CD14-positive monocyte (primary cell): ENCODE measurements around the gene JAK1. TPM values are rescaled to one million over a fixed set of nuclear protein-coding genes. Genes with fewer than 3 reads are reported as not detected.
"Not testable (repeated sequence)": the region's sequence is repeated elsewhere in the genome, so short reads cannot be mapped to it uniquely, and the experiment has no call there.

Experiments
- DNase-seq, 3 donors: peaks; one replicate each; pipeline ENCODE4 v3.0.0-alpha.2; 2011 to 2022
- H2AFZ ChIP-seq: 2 replicates; pipeline ENCODE4 v1.6.0; 2012; ENCODE audit warnings: mild to moderate bottlenecking, low read depth, low read length, inconsistent platforms; ENCODE audit not compliant: insufficient read depth, poor library complexity, severe bottlenecking
- H3K27ac ChIP-seq, 2 donors: 1 replicate in 1 of 2; 2 replicates in 1 of 2; pipeline ENCODE4 v1.5.1; 2012 to 2013; ENCODE audit warnings: low read length in 2 of 2, control low read depth in 1 of 2, inconsistent platforms in 1 of 2, low read depth in 1 of 2, mild to moderate bottlenecking in 1 of 2
- H3K27me3 ChIP-seq, 2 donors: one replicate each; pipeline versions ENCODE4 v1.6.0 to v1.6.1; 2011 to 2013; ENCODE audit warnings: low read length in 2 of 2; ENCODE audit not compliant: control insufficient read depth in 2 of 2, insufficient read depth in 2 of 2
- H3K36me3 ChIP-seq, 2 donors: replicated peaks in 1 of 2; 1 replicate in 1 of 2; 2 replicates in 1 of 2; pipeline versions ENCODE4 v1.5.1 to v1.6.1; 2012 to 2013; ENCODE audit warnings: low read length in 2 of 2, control low read depth in 1 of 2, inconsistent platforms in 1 of 2, mild to moderate bottlenecking in 1 of 2; ENCODE audit not compliant: insufficient read depth in 2 of 2, control insufficient read depth in 1 of 2
- H3K4me1 ChIP-seq, 2 donors: 1 replicate in 1 of 2; 2 replicates in 1 of 2; pipeline versions ENCODE4 v1.5.1 to v1.6.1; 2012 to 2013; ENCODE audit warnings: low read length in 2 of 2, control low read depth in 1 of 2, inconsistent platforms in 1 of 2, mild to moderate bottlenecking in 1 of 2, moderate library complexity in 1 of 2; ENCODE audit not compliant: insufficient read depth in 2 of 2, control insufficient read depth in 1 of 2
- H3K4me2 ChIP-seq: replicated peaks from 2 replicates; pipeline ENCODE3; 2012; ENCODE audit warnings: low read length, moderate library complexity, mild to moderate bottlenecking; ENCODE audit not compliant: poor library complexity, severe bottlenecking; ENCODE audit errors: extremely low read depth
- H3K4me3 ChIP-seq, 3 experiments: fragments of 200-600 bp in 1 of 3; sonication (generic) in 1 of 3; replicated peaks in 1 of 3; 1 replicate in 2 of 3; 2 replicates in 1 of 3; pipeline ENCODE4 v1.5.1; 2011 to 2013; ENCODE audit warnings: low read length in 3 of 3, mild to moderate bottlenecking in 3 of 3, control low read depth in 2 of 3, low read depth in 2 of 3, inconsistent platforms in 1 of 3, moderate library complexity in 1 of 3
- H3K79me2 ChIP-seq: 2 replicates; pipeline ENCODE4 v1.6.0; 2012; ENCODE audit warnings: mild to moderate bottlenecking, control low read depth, inconsistent platforms, low read length, moderate library complexity; ENCODE audit not compliant: insufficient read depth
- H3K9ac ChIP-seq: 2 replicates; pipeline ENCODE4 v1.6.0; 2017; ENCODE audit warnings: low read length, mild to moderate bottlenecking; ENCODE audit not compliant: insufficient read depth, poor library complexity, severe bottlenecking
- H3K9me3 ChIP-seq, 2 donors: replicated peaks in 1 of 2; 1 replicate in 1 of 2; 2 replicates in 1 of 2; pipeline versions ENCODE4 v1.5.1 to v1.6.1; 2012 to 2013; ENCODE audit warnings: low read length in 2 of 2, control low read depth in 1 of 2; ENCODE audit not compliant: control insufficient read depth in 1 of 2, insufficient read depth in 1 of 2
- H4K20me1 ChIP-seq: 2 replicates; pipeline ENCODE4 v1.6.0; 2012; ENCODE audit warnings: mild to moderate bottlenecking, low read length, control low read depth, moderate library complexity; ENCODE audit not compliant: insufficient read depth
- H3K27ac Mint-ChIP-seq, 7 donors: one replicate each; pipeline ENCODE4 v1.8.0; 2020; ENCODE audit warnings: mild to moderate bottlenecking in 7 of 7, mixed read lengths in 7 of 7, moderate library complexity in 6 of 7, inconsistent platforms in 2 of 7
- H3K27me3 Mint-ChIP-seq, 3 donors: one replicate each; pipeline ENCODE4 v1.8.0; 2021 to 2022; ENCODE audit warnings: low read depth in 3 of 3, mild to moderate bottlenecking in 3 of 3, mixed read lengths in 3 of 3, moderate library complexity in 3 of 3, inconsistent platforms in 1 of 3
- H3K36me3 Mint-ChIP-seq, 2 donors: one replicate each; pipeline ENCODE4 v1.8.0; 2020; ENCODE audit warnings: mixed read lengths in 2 of 2, inconsistent platforms in 1 of 2, mild to moderate bottlenecking in 1 of 2
- H3K4me1 Mint-ChIP-seq: one replicate; pipeline ENCODE4 v1.8.0; 2020; ENCODE audit warnings: mild to moderate bottlenecking, mixed read lengths
- H3K4me3 Mint-ChIP-seq, 2 donors: one replicate each; pipeline ENCODE4 v1.8.0; 2020; ENCODE audit warnings: mild to moderate bottlenecking in 2 of 2, mixed read lengths in 2 of 2, moderate library complexity in 1 of 2
- H3K9me3 Mint-ChIP-seq, 7 donors: one replicate each; pipeline ENCODE4 v1.8.0; 2020 to 2022; ENCODE audit warnings: mixed read lengths in 7 of 7, mild to moderate bottlenecking in 6 of 7, moderate library complexity in 6 of 7, inconsistent platforms in 2 of 7
- WGBS: methylation state at CpG from one replicate; pipeline ENCODE4 v1.1.5; 2013; ENCODE audit warnings: missing lambda C conversion rate; ENCODE audit not compliant: insufficient coverage; 5-methylcytosine and 5-hydroxymethylcytosine counted together
- intact Hi-C, 2 donors: fragments of 100-400 bp; cut with micrococcal nuclease; formaldehyde crosslinking; loops; one replicate each; pipeline versions ENCODE4 v1.15.0 to v1.15.1; 2023
- polyA plus RNA-seq, 3 donors: library from polyadenylated mRNA; depleted of rRNA in 1 of 3; unstranded in 2 of 3; stranded (reverse) in 1 of 3; fragments of 300-500 nt in 2 of 3; fragments of >200 nt in 1 of 3; fragmentation: Illumina TruSeq in 2 of 3; gene quantifications; 1 replicate in 2 of 3; 2 replicates in 1 of 3; pipeline ENCODE4 v1.2.3, GENCODE V29; 2012 to 2021
- TF ChIP-seq, protein P1 (sequence below): fragments of 200-600 bp; IDR thresholded peaks from one replicate; pipeline ENCODE4 v1.8.0; 2022; ENCODE audit warnings: antibody characterized with exemption, mild to moderate bottlenecking

JAK1 gene
- polyA plus RNA-seq, 3 donors = 43.1 to 76.2 (median 72.6) TPM

DNA sequence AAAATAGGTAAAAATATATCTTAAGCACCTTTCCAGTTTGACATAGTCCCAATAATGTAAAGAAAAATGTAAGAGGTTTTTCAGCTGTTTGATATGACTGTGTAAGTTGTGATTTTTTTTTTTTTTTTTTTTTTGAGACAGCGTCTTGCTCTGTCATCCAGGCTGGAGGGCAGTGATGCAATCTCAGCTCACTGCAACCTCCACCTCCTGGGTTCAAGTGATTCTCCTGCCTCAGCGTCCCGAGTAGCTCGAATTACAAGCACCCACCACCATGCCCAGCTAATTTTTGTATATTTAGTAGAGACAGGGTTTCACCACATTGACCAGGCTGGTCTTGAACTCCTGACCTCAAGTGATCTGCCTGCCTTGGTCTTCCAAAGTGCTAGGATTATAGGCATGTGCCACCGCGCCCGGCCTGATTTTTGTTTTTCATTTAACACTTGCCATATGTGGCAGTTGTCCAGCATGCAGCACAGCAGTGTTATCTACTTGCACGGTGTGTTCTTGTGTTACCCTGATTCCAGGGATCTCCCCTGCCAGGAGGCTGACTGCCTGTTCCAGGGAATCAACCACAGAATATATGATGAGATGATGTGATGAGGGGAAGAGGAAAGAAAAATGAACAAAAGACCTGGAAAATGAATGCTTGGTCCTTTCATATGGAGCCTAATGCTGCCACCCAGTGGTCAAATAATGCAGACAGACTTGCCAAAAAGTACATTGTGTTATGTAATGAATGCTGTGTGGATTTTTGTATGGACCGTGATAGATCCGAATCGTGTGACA, 142.5 kb downstream of the JAK1 start:
- TF ChIP-seq, protein P1, sequence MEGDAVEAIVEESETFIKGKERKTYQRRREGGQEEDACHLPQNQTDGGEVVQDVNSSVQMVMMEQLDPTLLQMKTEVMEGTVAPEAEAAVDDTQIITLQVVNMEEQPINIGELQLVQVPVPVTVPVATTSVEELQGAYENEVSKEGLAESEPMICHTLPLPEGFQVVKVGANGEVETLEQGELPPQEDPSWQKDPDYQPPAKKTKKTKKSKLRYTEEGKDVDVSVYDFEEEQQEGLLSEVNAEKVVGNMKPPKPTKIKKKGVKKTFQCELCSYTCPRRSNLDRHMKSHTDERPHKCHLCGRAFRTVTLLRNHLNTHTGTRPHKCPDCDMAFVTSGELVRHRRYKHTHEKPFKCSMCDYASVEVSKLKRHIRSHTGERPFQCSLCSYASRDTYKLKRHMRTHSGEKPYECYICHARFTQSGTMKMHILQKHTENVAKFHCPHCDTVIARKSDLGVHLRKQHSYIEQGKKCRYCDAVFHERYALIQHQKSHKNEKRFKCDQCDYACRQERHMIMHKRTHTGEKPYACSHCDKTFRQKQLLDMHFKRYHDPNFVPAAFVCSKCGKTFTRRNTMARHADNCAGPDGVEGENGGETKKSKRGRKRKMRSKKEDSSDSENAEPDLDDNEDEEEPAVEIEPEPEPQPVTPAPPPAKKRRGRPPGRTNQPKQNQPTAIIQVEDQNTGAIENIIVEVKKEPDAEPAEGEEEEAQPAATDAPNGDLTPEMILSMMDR = peak; percentile 82
- Histone ChIP-seq H3K79me2 (no peaks in the 10 kb centered on the region), H3K27ac (no peak overlapping the region), H3K36me3 (no peaks in the 10 kb centered on the region), H3K9me3 (no peaks in the 10 kb centered on the region), H3K27me3 (no peaks in the 10 kb centered on the region), H3K4me2 (peak overlapping the region; percentile 56), H3K9ac (no peak overlapping the region), H3K4me3 (no peak overlapping the region), H2AFZ (no peak overlapping the region), H3K4me1 (peaks cover 3% of the 10 kb centered on the region in 2 donors), H4K20me1 (no peaks in the 10 kb centered on the region)
- intact Hi-C loops = loop anchor here (2.0 to 5.0 kb wide), 2 partner anchors 552 to 555 kb away; no protein-coding TSS in a partner anchor
- Mint-ChIP-seq H3K36me3 (no peaks in the 10 kb centered on the region), H3K4me1 (peaks cover 4% of the 10 kb centered on the region), H3K27ac (no peak overlapping the region), H3K4me3 (peak overlapping the region in 1 of 2 donors; percentile 69), H3K27me3 (no peaks in the 10 kb centered on the region), H3K9me3 (no peaks in the 10 kb centered on the region)
- WGBS = 94% methylated on average over 3 of the region's 11 CpGs
- peak; percentile 29 to 63 (median 63) for DNase-seq

DNA sequence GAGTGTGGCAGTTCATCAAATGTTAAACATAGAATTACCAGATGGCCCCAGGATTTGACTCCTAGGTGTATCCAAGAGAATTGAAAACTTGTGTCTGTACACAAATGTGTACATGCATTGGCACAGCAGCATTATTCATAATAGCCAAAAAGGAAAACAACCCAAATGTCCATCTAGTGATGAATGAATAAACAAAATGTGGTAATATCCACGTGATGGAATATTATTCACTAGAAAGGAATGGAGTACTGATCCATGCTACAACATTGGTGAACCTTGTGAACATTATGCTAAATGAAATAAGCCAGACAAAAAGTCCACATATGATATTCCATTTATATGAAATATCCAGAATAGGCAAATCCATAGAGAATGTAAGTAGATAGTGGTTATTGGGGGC, 143.7 kb downstream of the JAK1 start:
- Histone ChIP-seq H4K20me1 (no peaks in the 10 kb centered on the region), H3K27ac (no peak overlapping the region), H3K4me2 (no peak overlapping the region), H3K4me1 (no peaks in the 10 kb centered on the region), H3K9me3 (no peaks in the 10 kb centered on the region), H3K36me3 (no peaks in the 10 kb centered on the region), H3K9ac (no peak overlapping the region), H3K27me3 (no peaks in the 10 kb centered on the region), H2AFZ (no peak overlapping the region), H3K79me2 (no peaks in the 10 kb centered on the region), H3K4me3 (no peak overlapping the region)
- H3K36me3 Mint-ChIP-seq = peaks cover 0 to under 1% of the 10 kb centered on the region in 2 donors
- H3K27me3 Mint-ChIP-seq = no peaks in the 10 kb centered on the region
- H3K4me3 Mint-ChIP-seq = no peak overlapping the region
- WGBS = no CpG with 5 or more reads among the region's 1 CpG
- TF ChIP-seq, protein P1 = no peak
- no peak overlapping the region for H3K27ac Mint-ChIP-seq
- peaks cover 2% of the 10 kb centered on the region for H3K4me1 Mint-ChIP-seq
- DNase-seq = no peak
- intact Hi-C loops = loop anchor here (2.0 to 5.0 kb wide), 2 partner anchors 550 to 554 kb away; no protein-coding TSS in a partner anchor
- no peaks in the 10 kb centered on the region for H3K9me3 Mint-ChIP-seq

DNA sequence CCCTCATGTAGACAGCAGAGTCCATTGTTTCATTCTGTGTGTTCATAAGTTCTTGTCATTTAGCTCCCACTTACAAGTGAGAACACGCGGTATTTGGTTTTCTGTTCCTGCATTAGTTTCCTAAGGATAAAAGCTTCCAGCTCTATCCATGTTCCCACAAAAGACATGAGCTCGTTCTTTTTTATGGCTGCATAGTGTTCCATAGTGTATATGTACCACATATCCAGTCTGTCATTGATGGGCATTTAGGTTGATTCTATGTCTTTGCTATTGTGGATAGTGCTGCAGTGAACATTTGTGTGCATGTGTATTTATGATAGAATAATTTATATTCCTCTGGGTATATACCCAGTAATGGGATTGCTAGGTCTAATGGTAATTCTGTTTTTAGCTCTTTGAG, 145.8 kb downstream of the JAK1 start:
- WGBS = no CpG with 5 or more reads among the region's 3 CpGs
- not testable (repeated sequence) for H3K4me3 ChIP-seq, H3K4me1 Mint-ChIP-seq, H3K27ac Mint-ChIP-seq, H3K79me2 ChIP-seq, H3K9me3 ChIP-seq, H3K9me3 Mint-ChIP-seq, H3K36me3 Mint-ChIP-seq, H3K4me2 ChIP-seq, H3K9ac ChIP-seq, H3K27me3 ChIP-seq, H3K36me3 ChIP-seq, H3K4me1 ChIP-seq, H2AFZ ChIP-seq, H4K20me1 ChIP-seq, DNase-seq, H3K27ac ChIP-seq, H3K4me3 Mint-ChIP-seq, H3K27me3 Mint-ChIP-seq
- intact Hi-C loops = loop anchor here in 1 of 2 donors (5.0 kb wide), 1 partner anchor 548 kb away; no protein-coding TSS in a partner anchor
